ENCODE measurements around the gene FANCD2.
"Not testable (repeated sequence)": the region's sequence is repeated elsewhere in the genome, so short reads cannot be mapped to it uniquely, and the experiment has no call there.

Gene FANCD2

GRCh38 chr3:10015461-10015904 is 10.8 kb upstream of the FANCD2 start:
- no peak for DNase-seq

GRCh38 chr3:10017636-10018292 is 8.5 kb upstream of the FANCD2 start:
- no peak for DNase-seq

- DNase-seq = not testable (repeated sequence)
Measured at GRCh38 chr3:10018806-10019205, 7.4 kb upstream of the FANCD2 start.

GRCh38 chr3:10019326-10019725 is 6.9 kb upstream of the FANCD2 start:
- DNase-seq = no peak

DNA sequence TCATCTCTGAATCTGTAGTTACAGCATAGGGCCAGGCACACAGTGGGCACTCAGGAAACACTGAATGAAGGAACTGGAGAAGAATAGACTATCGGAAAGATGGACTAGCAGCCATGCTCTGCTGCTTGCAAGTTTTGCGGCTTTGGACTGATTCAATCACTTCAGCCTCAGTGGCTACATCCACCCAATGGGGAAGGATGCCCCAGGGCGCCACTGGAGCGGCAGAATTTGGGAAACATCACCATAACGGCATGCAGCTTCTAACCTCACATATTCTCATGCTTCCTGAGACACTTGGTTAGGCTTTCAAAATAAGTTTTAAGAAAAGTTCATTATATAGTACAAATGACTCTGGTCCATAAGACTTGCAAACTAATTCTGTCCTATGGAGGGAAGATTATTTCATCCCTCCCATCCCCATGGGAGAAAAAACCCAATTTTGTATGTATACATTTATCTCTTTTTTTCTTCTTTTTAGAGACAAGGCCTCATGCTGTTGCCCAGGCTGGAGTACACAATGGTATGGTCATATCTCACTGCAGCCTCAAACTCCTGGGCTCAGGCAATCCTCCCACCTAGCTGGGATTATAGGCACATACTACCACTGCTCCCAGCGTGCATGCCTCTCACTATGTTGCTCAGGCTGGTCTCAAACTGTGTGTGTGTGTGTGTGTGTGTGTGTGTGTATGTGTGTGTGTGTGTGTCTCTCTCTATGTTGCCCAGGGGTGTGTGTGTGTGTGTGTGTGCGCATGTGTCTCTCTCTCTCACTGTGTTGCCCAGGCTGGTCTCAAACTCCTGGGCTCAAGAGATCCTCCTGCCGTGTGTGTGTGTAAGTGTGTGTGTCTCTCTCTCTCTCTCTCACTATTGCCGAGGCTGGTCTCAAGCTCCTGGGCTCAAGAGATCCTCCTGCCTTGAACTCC is 4.1 kb upstream of the FANCD2 start:
- no peak for DNase-seq

- no peak for DNase-seq
Measured at GRCh38 chr3:10023587-10024310, 2.5 kb upstream of the FANCD2 start.

- no peak for DNase-seq
Measured at GRCh38 chr3:10025205-10026083, 793 bp upstream of the FANCD2 start.

DNA sequence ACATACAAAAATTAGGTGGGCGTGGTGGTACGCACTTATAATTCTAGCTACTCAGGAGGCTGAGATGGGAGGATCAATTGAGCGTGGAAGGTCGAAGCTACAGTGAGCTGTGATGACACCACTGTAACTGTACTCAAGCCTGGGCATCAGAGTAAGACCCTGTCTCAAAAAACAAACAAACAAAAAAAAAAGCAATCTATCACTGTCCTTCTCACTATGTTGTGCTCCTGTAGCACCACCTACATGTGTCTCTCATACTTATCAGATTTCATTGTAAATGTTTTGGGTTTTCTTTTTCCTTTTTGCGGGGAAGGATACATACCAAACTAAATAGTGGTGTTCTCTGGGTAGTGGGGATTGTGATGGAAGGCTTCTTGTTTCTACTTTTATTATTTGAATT is 14.8 kb downstream of the FANCD2 start:
- DNase-seq = no peak

- no peak for DNase-seq
Measured at GRCh38 chr3:10047876-10048275, 21.6 kb downstream of the FANCD2 start.

GRCh38 chr3:10053054-10053453 is 26.8 kb downstream of the FANCD2 start:
- DNase-seq = not testable (repeated sequence)

GRCh38 chr3:10055097-10055496 is 28.9 kb downstream of the FANCD2 start:
- no peak for DNase-seq

GRCh38 chr3:10070077-10070476 is 43.8 kb downstream of the FANCD2 start:
- DNase-seq = not testable (repeated sequence)

GRCh38 chr3:10074666-10075065 is 48.4 kb downstream of the FANCD2 start:
- no peak for DNase-seq

- no peak for DNase-seq
Measured at GRCh38 chr3:10081871-10082270, 55.6 kb downstream of the FANCD2 start.

DNA sequence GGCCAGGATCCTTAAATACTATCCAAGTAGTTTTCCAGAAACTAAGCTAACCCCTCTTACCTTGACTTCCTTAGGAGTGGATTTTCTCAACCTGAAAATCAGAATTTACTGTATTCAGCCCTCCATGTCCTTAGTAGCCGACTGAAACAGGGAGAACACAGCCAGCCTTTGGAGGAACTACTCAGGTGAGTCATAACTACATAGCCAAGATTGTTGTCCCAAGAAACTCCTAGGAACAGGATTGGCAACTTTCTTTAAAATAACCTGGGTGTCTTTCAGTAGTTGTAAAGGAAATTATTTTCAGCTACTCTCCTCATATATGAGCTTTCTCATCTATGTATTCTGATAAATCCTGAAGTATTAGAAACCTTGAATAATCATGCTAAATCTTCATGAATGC is 59.5 kb downstream of the FANCD2 start:
- no peak for DNase-seq

GRCh38 chr3:10088256-10088655 is 62.0 kb downstream of the FANCD2 start:
- no peak for DNase-seq

- no peak for DNase-seq
Measured at GRCh38 chr3:10090179-10090578, 63.9 kb downstream of the FANCD2 start.

DNA sequence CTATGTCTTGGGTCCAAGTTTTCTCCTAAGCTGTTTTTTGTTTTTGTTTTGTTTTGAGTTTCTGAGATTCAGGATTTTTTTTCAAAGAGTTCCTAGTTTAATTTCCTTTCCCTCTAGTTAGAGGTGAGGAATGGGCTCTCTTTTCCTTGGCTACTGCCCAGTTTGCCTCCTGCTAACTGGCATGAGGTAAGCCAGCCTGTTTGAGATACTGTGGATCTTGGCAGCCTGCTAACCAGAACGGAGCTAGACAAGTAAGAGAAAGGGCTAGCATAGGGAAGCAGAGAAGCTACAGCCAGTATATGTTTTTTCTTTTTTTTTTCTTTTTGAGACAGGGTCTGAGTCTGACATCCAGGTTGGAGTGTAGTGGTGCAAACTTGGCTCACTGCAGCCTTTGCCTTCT is 64.5 kb downstream of the FANCD2 start:
- not testable (repeated sequence) for DNase-seq

DNA sequence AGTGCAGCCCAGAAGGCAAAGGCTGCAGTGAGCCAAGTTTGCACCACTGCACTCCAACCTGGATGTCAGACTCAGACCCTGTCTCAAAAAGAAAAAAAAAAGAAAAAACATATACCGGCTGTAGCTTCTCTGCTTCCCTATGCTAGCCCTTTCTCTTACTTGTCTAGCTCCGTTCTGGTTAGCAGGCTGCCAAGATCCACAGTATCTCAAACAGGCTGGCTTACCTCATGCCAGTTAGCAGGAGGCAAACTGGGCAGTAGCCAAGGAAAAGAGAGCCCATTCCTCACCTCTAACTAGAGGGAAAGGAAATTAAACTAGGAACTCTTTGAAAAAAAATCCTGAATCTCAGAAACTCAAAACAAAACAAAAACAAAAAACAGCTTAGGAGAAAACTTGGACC is 65.2 kb downstream of the FANCD2 start:
- DNase-seq = not testable (repeated sequence)

DNA sequence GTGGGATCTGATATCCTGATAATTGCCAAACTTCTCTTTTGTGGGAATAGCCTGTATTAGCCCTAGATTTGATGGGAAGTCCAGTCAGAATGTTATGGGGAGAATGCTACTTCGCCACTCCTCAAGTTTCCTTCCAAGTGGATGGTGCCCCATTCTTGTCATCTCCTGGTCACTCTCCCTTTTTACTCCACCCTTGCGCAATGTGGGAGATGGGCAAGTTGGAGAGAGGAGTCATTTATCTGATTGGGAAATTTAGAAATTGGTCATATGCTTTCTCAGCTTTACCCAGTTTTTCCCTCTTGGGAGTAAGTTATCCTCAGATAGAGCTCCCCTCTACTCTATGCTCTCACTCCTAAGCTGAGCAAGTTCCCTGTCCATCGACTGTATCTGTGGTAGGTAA is 67.4 kb downstream of the FANCD2 start:
- no peak for DNase-seq

DNA sequence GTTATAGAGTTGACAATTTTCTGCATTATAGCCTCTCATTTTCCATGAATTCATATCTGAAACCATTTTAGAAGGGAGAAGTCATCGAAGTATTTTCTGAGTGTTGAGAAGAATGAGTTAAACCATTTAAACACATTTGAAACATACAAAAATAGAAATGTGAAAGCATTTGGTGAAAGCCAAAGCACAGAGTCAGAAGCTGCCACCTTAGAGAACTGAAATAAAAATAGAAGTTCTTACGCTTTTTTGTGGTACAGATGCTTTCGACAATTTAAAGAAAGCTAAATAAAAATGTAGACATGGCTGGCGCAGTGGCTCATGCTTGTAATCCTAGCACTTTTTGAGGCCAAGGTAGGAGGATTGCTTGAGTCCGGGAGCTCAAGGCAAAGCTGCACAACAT is 72.8 kb downstream of the FANCD2 start:
- no peak for DNase-seq

- no peak for DNase-seq
Measured at GRCh38 chr3:10106919-10107318, 80.7 kb downstream of the FANCD2 start.

DNA sequence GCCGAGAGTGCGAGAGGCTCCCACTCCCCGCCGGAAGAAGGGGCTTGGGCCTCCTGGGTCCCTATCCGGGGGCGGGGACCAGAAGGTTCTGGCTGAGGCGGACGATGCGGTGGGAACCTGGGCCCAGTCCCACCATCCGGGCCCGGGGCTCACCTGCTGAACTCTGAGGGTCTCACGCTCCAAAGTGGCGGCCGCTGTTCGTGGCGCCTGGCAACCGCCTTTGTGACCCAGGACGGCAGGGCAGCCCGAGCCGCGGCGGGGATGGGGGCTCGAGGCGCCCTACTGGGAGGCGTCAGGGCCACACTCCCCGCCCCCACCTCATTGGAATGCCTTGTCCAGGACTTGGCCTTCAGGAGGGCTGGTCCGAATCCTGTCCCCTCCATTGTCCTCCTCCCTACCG is 81.9 kb downstream of the FANCD2 start, which contains the start of gene FANCD2OS:
Gene FANCD2OS, minus strand, starts transcription at position 165 of the 400 bp plus-strand sequence. CDS start 3,481 bp downstream, outside the sequence.
- DNase-seq = no peak

Measured in NCI-H1105 treated with DMSO at 0.1 percent for 48 hours (cell line).